ENCODE measurements around the gene WARS2.
"Not testable (repeated sequence)": the region's sequence is repeated elsewhere in the genome, so short reads cannot be mapped to it uniquely, and the experiment has no call there.

Gene WARS2

GRCh38 chr1:119140177-119141019 lies at the start of gene WARS2:
TSS of gene WARS2 (minus strand) at chr1:119140653. CDS start at chr1:119140644, 9 bp downstream.
- DNase-seq (ENCODE audit: low read depth): peak; percentile 83

- no peak for DNase-seq (ENCODE audit: low read depth)
Observed at GRCh38 chr1:119188926-119189325, 48.5 kb upstream of the WARS2 start.

- no peak for DNase-seq (ENCODE audit: low read depth)
Observed at GRCh38 chr1:119187416-119187815, 47.0 kb upstream of the WARS2 start.

GRCh38 chr1:119186471-119186870 lies 46.0 kb upstream of the WARS2 start:
- DNase-seq (ENCODE audit: low read depth): no peak

GRCh38 chr1:119184972-119185371 lies 44.5 kb upstream of the WARS2 start:
- DNase-seq (ENCODE audit: low read depth): no peak

GRCh38 chr1:119181218-119181617 lies 40.8 kb upstream of the WARS2 start:
- no peak for DNase-seq (ENCODE audit: low read depth)

GRCh38 chr1:119179051-119179450 lies 38.6 kb upstream of the WARS2 start:
- DNase-seq (ENCODE audit: low read depth): no peak

- not testable (repeated sequence) for DNase-seq (ENCODE audit: low read depth)
Observed at GRCh38 chr1:119172927-119173326, 32.5 kb upstream of the WARS2 start.

GRCh38 chr1:119171381-119172010 lies 31.0 kb upstream of the WARS2 start:
- DNase-seq (ENCODE audit: low read depth): not testable (repeated sequence)

GRCh38 chr1:119163396-119163795 lies 22.9 kb upstream of the WARS2 start:
- no peak for DNase-seq (ENCODE audit: low read depth)

- DNase-seq (ENCODE audit: low read depth): no peak
Observed at GRCh38 chr1:119160866-119161265, 20.4 kb upstream of the WARS2 start.

- DNase-seq (ENCODE audit: low read depth): no peak
Observed at GRCh38 chr1:119160409-119160808, 20.0 kb upstream of the WARS2 start.

- DNase-seq (ENCODE audit: low read depth): no peak
Observed at GRCh38 chr1:119159966-119160365, 19.5 kb upstream of the WARS2 start.

- no peak for DNase-seq (ENCODE audit: low read depth)
Observed at GRCh38 chr1:119159111-119159510, 18.7 kb upstream of the WARS2 start.

- not testable (repeated sequence) for DNase-seq (ENCODE audit: low read depth)
Observed at GRCh38 chr1:119156761-119157160, 16.3 kb upstream of the WARS2 start.

GRCh38 chr1:119155069-119155468 lies 14.6 kb upstream of the WARS2 start:
- DNase-seq (ENCODE audit: low read depth): not testable (repeated sequence)

- DNase-seq (ENCODE audit: low read depth): no peak
Observed at GRCh38 chr1:119150150-119150549, 9.7 kb upstream of the WARS2 start.

GRCh38 chr1:119147661-119148090 lies 7.2 kb upstream of the WARS2 start:
- no peak for DNase-seq (ENCODE audit: low read depth)

- no peak for DNase-seq (ENCODE audit: low read depth)
Observed at GRCh38 chr1:119146466-119146865, 6.0 kb upstream of the WARS2 start.

- no peak for DNase-seq (ENCODE audit: low read depth)
Observed at GRCh38 chr1:119144813-119145212, 4.4 kb upstream of the WARS2 start.

GRCh38 chr1:119143706-119144105 lies 3.3 kb upstream of the WARS2 start:
- no peak for DNase-seq (ENCODE audit: low read depth)

- DNase-seq (ENCODE audit: low read depth): no peak
Observed at GRCh38 chr1:119141660-119142059, 1.2 kb upstream of the WARS2 start.

- DNase-seq (ENCODE audit: low read depth): no peak
Observed at GRCh38 chr1:119141020-119141424, 569 bp upstream of the WARS2 start.

GRCh38 chr1:119139857-119140176 lies 636 bp downstream of the WARS2 start:
- no peak for DNase-seq (ENCODE audit: low read depth)
